ENCODE results near the gene RAPGEF2. TPM values are rescaled to one million over a fixed set of nuclear protein-coding genes. Genes with fewer than 3 reads are reported as not detected.
"Not testable (repeated sequence)": the region's sequence is repeated elsewhere in the genome, so short reads cannot be mapped to it uniquely, and the experiment has no call there.

RAPGEF2 gene
- total RNA-seq, 2 experiments from 2014 or later: 15.8 to 20.4 TPM

GRCh38 chr4:159229164-159229563, 126.3 kb downstream of the RAPGEF2 start:
- ChIA-PET POLR2A (no interaction called here), CTCF (no interaction called here)
- Mint-ChIP-seq H3K4me3 (no peak overlapping the region), H3K36me3 (ENCODE audit: low read depth) (peaks cover 2% of the 10 kb centered on the region), H3K4me1 (peaks cover 4% of the 10 kb centered on the region), H3K27me3 (no peaks in the 10 kb centered on the region), H3K27ac (no peak overlapping the region), H3K9me3 (peaks cover 3% of the 10 kb centered on the region)
- DNase-seq: no peak

- CTCF ChIA-PET: no interaction called here
- POLR2A ChIA-PET: no interaction called here
- DNase-seq: no peak
- H3K36me3 Mint-ChIP-seq (ENCODE audit: low read depth): peaks cover 2% of the 10 kb centered on the region
- no peak overlapping the region for H3K4me3 Mint-ChIP-seq
- peaks cover 6% of the 10 kb centered on the region for H3K9me3 Mint-ChIP-seq
- H3K27me3 Mint-ChIP-seq: no peaks in the 10 kb centered on the region
- H3K27ac Mint-ChIP-seq: no peak overlapping the region
- peaks cover 2% of the 10 kb centered on the region for H3K4me1 Mint-ChIP-seq
These were observed 129.7 kb downstream of the RAPGEF2 start for GRCh38 chr4:159232465-159233106.

GRCh38 chr4:159235779-159236368, 133.0 kb downstream of the RAPGEF2 start:
- no peaks in the 10 kb centered on the region for H3K27me3 Mint-ChIP-seq
- peaks cover 5% of the 10 kb centered on the region for H3K4me1 Mint-ChIP-seq
- ChIA-PET CTCF (no interaction called here), POLR2A (no interaction called here)
- no peak overlapping the region for H3K27ac Mint-ChIP-seq
- no peak for DNase-seq
- H3K36me3 Mint-ChIP-seq (ENCODE audit: low read depth): peaks cover 5% of the 10 kb centered on the region
- peaks cover 3% of the 10 kb centered on the region for H3K9me3 Mint-ChIP-seq
- no peak overlapping the region for H3K4me3 Mint-ChIP-seq

GRCh38 chr4:159237975-159238374, 135.1 kb downstream of the RAPGEF2 start:
- CTCF ChIA-PET: interaction anchor here (0.6 kb wide), 1 partner anchor 59 kb away, joined by 4 read pairs; no protein-coding TSS in a partner anchor
- peaks cover 3% of the 10 kb centered on the region for H3K9me3 Mint-ChIP-seq
- POLR2A ChIA-PET: no interaction called here
- peaks cover 7% of the 10 kb centered on the region for H3K36me3 Mint-ChIP-seq (ENCODE audit: low read depth)
- H3K4me3 Mint-ChIP-seq: no peak overlapping the region
- H3K4me1 Mint-ChIP-seq: peaks cover 5% of the 10 kb centered on the region
- no peak overlapping the region for H3K27ac Mint-ChIP-seq
- no peak for DNase-seq
- no peaks in the 10 kb centered on the region for H3K27me3 Mint-ChIP-seq

- POLR2A ChIA-PET: no interaction called here
- Mint-ChIP-seq H3K27ac (no peak overlapping the region), H3K4me1 (peaks cover 3% of the 10 kb centered on the region), H3K27me3 (no peaks in the 10 kb centered on the region), H3K36me3 (ENCODE audit: low read depth) (peaks cover 5% of the 10 kb centered on the region), H3K4me3 (no peak overlapping the region), H3K9me3 (peaks cover 3% of the 10 kb centered on the region)
- CTCF ChIA-PET: no interaction called here
- DNase-seq: no peak
These were observed 135.8 kb downstream of the RAPGEF2 start for GRCh38 chr4:159238631-159239030.

GRCh38 chr4:159239629-159240028, 136.8 kb downstream of the RAPGEF2 start:
- Mint-ChIP-seq H3K4me1 (peaks cover 3% of the 10 kb centered on the region), H3K27me3 (no peaks in the 10 kb centered on the region), H3K9me3 (peaks cover 3% of the 10 kb centered on the region), H3K36me3 (ENCODE audit: low read depth) (peaks cover 5% of the 10 kb centered on the region), H3K27ac (no peak overlapping the region), H3K4me3 (no peak overlapping the region)
- DNase-seq: no peak
- ChIA-PET CTCF (interaction anchor here (1.3 kb wide), 1 partner anchor 9 kb away, joined by 3 read pairs; no protein-coding TSS in a partner anchor), POLR2A (no interaction called here)

GRCh38 chr4:159240046-159240445, 137.2 kb downstream of the RAPGEF2 start:
- Mint-ChIP-seq H3K27me3 (no peaks in the 10 kb centered on the region), H3K36me3 (ENCODE audit: low read depth) (peaks cover 5% of the 10 kb centered on the region), H3K27ac (no peak overlapping the region), H3K4me1 (peaks cover 3% of the 10 kb centered on the region), H3K4me3 (no peak overlapping the region), H3K9me3 (peaks cover 3% of the 10 kb centered on the region)
- CTCF ChIA-PET: interaction anchor here (1.3 kb wide), 1 partner anchor 10 kb away, joined by 3 read pairs; no protein-coding TSS in a partner anchor
- no peak for DNase-seq
- POLR2A ChIA-PET: no interaction called here

GRCh38 chr4:159240687-159241086, 137.8 kb downstream of the RAPGEF2 start:
- Mint-ChIP-seq H3K9me3 (peaks cover 3% of the 10 kb centered on the region), H3K27me3 (no peaks in the 10 kb centered on the region)
- POLR2A ChIA-PET: no interaction called here

GRCh38 chr4:159242427-159242826, 139.5 kb downstream of the RAPGEF2 start:
- peaks cover 3% of the 10 kb centered on the region for H3K4me1 Mint-ChIP-seq
- DNase-seq: no peak
- H3K36me3 Mint-ChIP-seq (ENCODE audit: low read depth): peaks cover 5% of the 10 kb centered on the region
- H3K27me3 Mint-ChIP-seq: no peaks in the 10 kb centered on the region
- no peak overlapping the region for H3K4me3 Mint-ChIP-seq
- POLR2A ChIA-PET: no interaction called here
- CTCF ChIA-PET: interaction anchor here (0.5 kb wide), 1 partner anchor 237 kb away, joined by 4 read pairs; no protein-coding TSS in a partner anchor
- H3K27ac Mint-ChIP-seq: no peak overlapping the region
- no peaks in the 10 kb centered on the region for H3K9me3 Mint-ChIP-seq

More at GRCh38 chr4:159240687-159241086, 137.8 kb downstream of the RAPGEF2 start:
- CTCF ChIA-PET: interaction anchor here (1.3 kb wide), 1 partner anchor 10 kb away, joined by 3 read pairs; no protein-coding TSS in a partner anchor
- no peak overlapping the region for H3K27ac Mint-ChIP-seq
- H3K4me3 Mint-ChIP-seq: no peak overlapping the region
- peaks cover 3% of the 10 kb centered on the region for H3K4me1 Mint-ChIP-seq
- H3K36me3 Mint-ChIP-seq (ENCODE audit: low read depth): peaks cover 5% of the 10 kb centered on the region
- no peak for DNase-seq

GRCh38 chr4:159248384-159249178, 145.7 kb downstream of the RAPGEF2 start:
- CTCF ChIA-PET: interaction anchor here (0.6 kb wide), 3 partner anchors 42 to 1004 kb away, joined by 3 to 5 read pairs (median 4); no protein-coding TSS in a partner anchor
- H3K9me3 Mint-ChIP-seq: peaks cover 7% of the 10 kb centered on the region
- POLR2A ChIA-PET: no interaction called here
- no peak overlapping the region for H3K4me3 Mint-ChIP-seq
- DNase-seq: no peak
- H3K27ac Mint-ChIP-seq: no peak overlapping the region
- H3K27me3 Mint-ChIP-seq: no peaks in the 10 kb centered on the region
- peaks cover 7% of the 10 kb centered on the region for H3K36me3 Mint-ChIP-seq (ENCODE audit: low read depth)
- peaks cover 5% of the 10 kb centered on the region for H3K4me1 Mint-ChIP-seq

GRCh38 chr4:159250751-159251325, 148.0 kb downstream of the RAPGEF2 start:
- ChIA-PET CTCF (no interaction called here), POLR2A (no interaction called here)
- no peak for DNase-seq
- Mint-ChIP-seq H3K36me3 (ENCODE audit: low read depth) (peaks cover 7% of the 10 kb centered on the region), H3K27me3 (no peaks in the 10 kb centered on the region), H3K27ac (no peak overlapping the region), H3K4me3 (no peak overlapping the region), H3K9me3 (peaks cover 7% of the 10 kb centered on the region), H3K4me1 (peaks cover 5% of the 10 kb centered on the region)

- CTCF ChIA-PET; H3K27me3 Mint-ChIP-seq; DNase-seq; H3K36me3 Mint-ChIP-seq (ENCODE audit: low read depth); H3K4me1 Mint-ChIP-seq; H3K9me3 Mint-ChIP-seq; H3K4me3 Mint-ChIP-seq; H3K27ac Mint-ChIP-seq; POLR2A ChIA-PET: not testable (repeated sequence)
These were observed 148.7 kb downstream of the RAPGEF2 start for GRCh38 chr4:159251580-159251979.

GRCh38 chr4:159252491-159252890, 149.6 kb downstream of the RAPGEF2 start:
- Mint-ChIP-seq H3K4me1 (peaks cover 5% of the 10 kb centered on the region), H3K36me3 (ENCODE audit: low read depth) (peaks cover 11% of the 10 kb centered on the region), H3K27me3 (no peaks in the 10 kb centered on the region), H3K4me3 (no peak overlapping the region), H3K27ac (no peak overlapping the region), H3K9me3 (peaks cover 7% of the 10 kb centered on the region)
- no peak for DNase-seq
- CTCF ChIA-PET: no interaction called here
- POLR2A ChIA-PET: no interaction called here
